NCI-H2029 (cell line): Measurements from ENCODE around the gene STRN4.

Experiments used
- DNase-seq: peaks from one replicate; lab custom pipeline; 2025; lab: John Stamatoyannopoulos, UW

STRN4 gene

GRCh38 chr19:46725036-46725820 is 21.0 kb downstream of the STRN4 start:
- no peak for DNase-seq

DNA sequence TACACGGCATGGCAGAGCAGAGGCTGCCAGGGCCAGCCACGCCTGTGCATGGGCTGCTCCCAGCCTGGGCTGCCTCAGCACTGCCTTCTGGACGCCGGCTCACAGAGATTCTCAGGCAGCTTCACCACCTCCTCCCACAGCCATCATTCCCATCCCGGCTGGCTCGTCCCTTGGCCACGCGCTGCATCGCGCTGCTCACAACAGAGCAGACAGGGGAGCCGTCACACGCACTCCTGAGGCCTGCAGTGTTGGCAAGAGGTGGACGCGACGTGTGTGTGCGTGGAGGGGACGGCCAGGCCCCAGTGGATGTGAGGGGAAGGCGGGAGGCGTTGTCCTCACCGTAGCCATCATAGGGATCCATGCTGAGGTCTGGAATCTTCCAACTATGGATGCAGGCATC is 21.8 kb downstream of the STRN4 start:
- DNase-seq = no peak

DNA sequence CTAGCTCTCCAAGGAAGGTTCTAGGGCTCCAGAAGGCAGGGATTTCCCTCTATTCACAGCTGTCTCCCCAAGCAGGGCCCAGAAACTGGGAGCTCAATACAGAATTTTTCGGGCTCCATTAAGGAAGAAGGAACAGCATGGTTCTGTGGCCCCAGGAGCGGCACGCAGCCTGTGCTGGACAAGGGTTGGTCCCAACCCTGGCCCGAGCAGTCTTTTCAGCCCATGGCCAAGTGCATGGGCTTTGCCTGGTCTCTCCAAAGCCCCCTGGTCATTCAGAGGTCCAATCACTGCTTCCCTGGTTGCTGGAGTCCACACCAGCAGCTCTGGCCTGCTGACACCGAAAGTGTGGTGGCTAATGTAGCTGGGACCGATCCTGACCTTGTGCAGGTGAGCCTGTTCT is 22.8 kb downstream of the STRN4 start:
- DNase-seq = no peak

DNA sequence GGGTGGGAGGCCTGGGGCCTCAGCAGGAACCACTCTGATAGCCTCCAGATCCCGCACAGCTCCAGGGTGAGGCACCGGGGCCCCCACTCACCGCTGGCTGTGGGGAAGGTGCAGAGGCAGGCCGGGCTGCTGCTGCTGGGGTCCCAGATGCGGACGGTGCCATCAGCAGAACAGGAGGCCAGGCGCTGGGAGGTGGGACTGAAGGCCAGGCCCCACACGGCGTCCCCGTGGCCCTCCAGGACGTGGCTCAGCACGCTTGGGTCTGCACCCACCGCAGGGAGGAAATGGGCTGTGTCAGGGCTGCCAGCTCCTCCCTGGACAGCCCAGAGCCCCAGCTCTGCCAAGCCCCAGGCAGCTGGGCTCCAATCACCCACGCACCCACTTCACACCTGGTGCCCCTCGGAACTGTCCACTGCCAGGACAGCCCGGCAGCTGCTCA is 23.2 kb downstream of the STRN4 start:
- no peak for DNase-seq

- no peak for DNase-seq
Observed at GRCh38 chr19:46722421-46723022, 23.7 kb downstream of the STRN4 start.

GRCh38 chr19:46722004-46722380 is 24.3 kb downstream of the STRN4 start:
- no peak for DNase-seq

DNA sequence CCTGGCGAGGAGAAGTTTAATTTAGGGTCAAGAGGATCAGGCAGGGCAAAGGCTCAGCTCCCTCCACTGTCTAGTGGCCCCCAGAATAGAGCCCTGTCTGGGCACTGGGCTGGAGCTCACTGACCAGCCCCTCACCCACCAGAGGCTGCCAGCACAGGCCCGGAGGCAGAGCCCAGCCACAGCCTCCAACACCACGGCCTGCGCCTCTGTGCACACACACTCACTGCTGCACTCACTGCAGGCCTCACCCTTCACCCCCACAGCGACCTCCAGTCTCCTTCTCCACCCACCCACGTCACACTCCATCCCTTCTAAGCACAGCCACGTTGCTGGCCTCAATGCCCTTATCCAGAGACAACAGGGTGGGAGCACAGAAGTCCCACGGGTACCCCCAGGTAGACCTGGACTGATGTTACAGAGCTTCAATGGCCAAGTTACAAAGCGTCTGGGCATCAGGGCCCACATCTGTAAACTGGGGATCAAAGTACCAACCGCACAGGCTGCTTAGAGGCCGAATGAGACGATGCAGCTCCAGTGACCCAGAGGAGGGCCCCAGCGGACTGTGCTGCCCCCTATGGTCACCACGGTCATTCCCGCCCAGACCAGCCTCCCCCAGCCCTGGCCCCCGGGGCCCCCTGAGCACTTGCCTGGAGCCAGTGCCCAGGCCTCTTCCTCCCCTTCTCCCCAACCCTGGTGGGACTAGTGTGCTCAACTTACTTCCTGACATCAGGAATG is 24.8 kb downstream of the STRN4 start:
- DNase-seq = no peak

GRCh38 chr19:46720503-46721239 is 25.6 kb downstream of the STRN4 start:
- no peak for DNase-seq

GRCh38 chr19:46719629-46720502 is 26.4 kb downstream of the STRN4 start:
- no peak for DNase-seq

DNA sequence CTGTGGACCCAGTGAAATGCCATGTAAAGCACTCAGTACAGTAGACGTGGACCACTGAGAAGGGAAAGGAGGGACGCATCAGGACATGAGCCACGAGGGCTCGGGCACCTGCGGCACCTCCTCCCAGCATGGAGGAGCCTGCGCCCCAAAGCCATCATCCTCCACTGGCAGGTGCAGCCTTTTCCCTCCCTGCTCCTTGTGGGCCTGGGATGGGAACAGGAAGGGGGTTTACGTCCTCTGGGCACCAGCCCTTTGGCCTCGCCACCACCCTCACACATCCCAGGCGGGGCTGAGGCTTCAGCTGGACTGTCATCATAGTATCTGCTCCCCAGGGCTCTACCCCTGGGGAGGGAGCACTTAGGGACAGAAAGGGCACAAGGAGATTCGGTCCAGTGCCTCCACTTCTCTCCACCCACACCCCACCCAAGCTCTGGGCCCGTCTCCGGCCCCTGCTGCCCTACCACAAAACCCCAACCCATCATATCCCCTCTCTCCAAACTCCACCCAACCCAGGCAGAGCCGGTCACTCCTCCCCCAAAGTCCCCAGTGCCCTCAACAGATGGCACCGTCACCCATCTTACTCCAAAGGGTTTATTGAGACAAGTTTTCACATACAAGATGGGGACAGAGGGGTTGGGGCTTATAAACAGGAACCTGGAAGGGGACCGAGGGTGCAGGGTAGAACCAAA is 27.2 kb downstream of the STRN4 start:
- no peak for DNase-seq

DNA sequence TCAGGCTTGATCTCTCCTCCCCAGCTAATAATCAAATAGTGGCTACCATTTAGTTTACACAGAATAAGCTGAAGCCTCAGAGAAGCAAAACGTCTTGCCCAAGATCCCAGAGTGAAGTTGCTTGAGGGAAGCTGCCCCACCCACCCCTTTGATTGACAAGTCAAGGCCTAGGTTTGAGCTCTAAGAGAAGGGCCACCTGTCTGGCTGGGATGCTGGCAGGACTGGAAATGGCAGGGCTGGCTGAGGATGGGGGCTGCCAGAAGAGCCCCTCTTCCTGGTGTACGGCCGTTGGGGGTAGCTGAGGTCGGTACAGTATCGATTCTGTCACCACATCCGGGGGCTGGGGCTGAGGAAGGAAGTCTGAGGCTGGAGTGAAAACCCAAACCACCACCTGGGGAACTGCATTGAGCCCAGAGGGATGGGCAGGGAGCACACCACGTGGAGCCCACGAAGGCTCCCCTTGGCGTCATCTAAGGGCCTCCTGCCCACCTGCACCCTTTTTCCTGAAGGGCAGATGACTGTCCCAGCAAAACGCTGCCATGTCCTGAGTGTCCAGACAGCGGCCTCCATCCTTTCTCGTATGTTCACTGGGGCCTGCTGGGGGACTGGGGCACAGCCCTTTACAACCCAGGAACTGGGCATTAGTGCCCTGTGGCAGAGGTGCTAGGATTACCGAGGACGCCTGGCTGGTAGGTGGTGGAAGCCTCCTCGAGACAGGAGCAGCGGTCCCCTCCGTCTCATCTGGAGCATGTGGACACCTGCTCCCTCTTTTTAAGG is 27.9 kb downstream of the STRN4 start:
- DNase-seq = no peak

- DNase-seq = no peak
Observed at GRCh38 chr19:46717716-46718143, 28.5 kb downstream of the STRN4 start.

DNA sequence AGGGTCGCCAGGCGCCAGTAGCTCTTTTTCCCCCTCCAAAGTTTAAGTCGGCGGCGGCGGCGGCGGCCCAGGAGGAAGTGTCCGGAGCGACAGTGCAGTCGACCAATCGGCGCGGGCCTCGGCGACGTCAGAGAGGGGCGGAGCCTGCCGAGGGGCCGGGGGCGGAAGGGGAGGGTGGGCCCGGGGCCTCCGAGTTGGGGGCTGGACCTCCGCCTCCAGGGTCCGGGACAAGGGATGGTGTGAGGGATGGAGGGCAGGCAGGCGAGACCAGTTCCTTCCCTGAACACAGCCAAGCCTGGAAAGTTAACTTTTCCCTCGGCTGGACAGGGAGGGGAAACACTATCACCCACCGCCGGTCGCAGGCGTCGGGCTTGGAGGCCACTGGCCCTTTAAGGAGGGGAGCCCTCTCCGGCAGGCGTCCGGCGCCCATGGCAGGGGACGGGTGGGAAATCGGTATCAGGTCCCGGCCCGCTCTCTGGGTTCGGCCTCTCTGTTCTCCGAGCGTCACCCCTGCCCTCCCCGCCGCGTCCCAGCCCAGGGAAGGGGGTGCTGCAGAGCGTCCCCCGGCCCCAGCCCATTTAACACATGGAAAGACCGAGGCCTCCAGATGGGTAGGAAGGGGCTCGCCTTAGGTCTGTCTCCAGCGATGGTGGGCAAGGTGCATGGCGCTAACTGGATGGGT is 29.1 kb downstream of the STRN4 start, which contains the start of gene PRKD2:
PRKD2 (minus strand) TSS at position 81 of the 682 bp plus-strand sequence. CDS start 744 bp downstream, outside the sequence.
- DNase-seq = peak; percentile 56

DNA sequence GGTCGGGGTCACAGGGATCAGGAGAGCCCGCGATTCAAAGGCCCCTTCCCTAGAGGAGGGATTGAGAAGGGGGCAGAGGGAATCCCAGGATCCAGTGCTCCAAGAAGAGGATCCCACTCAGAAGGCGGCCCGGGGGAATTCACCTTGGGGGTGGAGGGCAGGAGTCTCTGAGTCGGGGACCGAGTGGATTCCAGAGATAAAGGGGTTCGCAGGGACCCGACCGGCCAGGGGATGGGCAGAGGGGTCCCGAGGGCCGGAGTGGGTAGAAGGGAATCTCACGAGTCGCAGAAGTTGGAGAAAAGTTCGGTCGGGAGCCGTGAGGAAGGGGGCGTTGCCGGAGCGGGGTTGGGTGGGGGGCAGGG is 29.6 kb downstream of the STRN4 start:
- no peak for DNase-seq

DNA sequence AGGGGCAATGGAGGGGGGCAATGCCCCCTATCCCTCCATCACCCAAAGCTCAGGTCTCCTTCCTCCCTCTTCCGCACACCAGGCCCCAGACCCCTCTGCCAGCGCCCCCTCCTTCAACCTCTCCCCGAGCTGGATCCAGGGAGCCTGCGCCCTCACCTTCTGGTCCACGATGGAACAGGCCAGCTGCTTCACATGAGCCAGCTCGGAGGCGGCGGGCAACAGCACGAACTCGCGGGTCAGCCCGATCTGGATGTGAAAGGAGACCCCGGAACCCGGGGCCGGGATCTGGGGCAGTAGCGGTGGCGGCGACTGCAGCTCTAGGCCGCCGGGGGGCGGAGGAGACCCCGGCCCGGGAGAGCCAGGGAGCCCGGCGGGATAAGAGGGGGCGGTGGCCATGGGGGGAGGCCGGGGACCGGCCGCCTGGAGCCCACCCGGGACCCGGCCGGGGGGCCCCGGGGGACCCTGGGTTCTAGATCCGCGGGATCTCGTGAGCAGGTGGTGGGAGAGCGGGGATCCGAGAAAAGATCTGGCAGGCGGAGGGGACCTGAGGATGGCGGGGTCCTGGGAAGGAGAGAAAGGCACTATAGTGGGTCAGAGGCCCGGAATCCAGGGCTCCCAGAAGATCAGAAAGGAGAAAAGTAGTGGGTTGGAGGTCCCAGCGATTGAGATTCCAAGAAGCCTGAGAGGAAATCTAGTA is 30.1 kb downstream of the STRN4 start:
- DNase-seq = no peak

- DNase-seq = no peak
Observed at GRCh38 chr19:46715620-46715974, 30.7 kb downstream of the STRN4 start.

- DNase-seq = peak; percentile 82
Observed at GRCh38 chr19:46714444-46715106, 31.7 kb downstream of the STRN4 start.

DNA sequence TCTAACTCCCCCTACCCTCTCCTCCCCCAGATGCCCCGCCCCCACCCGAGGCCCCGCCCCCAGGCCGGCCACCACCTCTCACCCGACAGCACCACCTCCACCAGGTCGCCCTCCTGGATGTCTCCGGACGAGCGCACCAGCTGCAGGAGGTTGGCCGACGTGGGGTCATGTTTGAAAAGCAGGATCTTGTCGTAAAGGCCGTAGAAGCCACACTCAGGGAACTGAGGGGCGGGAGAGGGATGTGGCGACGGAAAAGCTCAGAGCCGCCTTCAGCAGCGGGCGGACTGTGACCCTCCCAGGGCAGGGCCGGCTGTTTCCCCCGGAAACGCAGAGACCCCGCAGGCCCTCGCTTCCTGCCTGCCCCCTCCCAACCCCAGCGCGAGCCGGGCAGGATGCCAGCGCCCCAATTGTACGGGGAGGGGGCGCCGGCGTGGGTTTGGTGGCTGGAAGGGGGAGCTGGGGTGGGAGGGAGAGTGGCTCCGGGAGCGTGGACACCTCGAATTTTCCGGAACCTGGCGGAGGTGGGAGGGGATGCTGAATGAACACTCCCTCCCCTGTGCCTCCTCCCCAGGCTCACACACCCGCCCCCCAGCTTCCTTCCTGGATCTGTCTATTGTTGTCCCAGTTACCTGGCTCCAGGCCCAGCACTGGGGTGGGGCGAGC is 32.3 kb downstream of the STRN4 start:
- peak; percentile 82 for DNase-seq
